SH-SY5Y (cell line): ENCODE measurements around the gene IGFBP4.

Source experiments
- GATA2 ChIP-seq: IDR thresholded peaks from 2 replicates; pipeline ENCODE4 v1.6.1; 2011; ENCODE audit warnings: mild to moderate bottlenecking, low read depth, low read length
- GATA3 ChIP-seq: IDR thresholded peaks from 2 replicates; pipeline ENCODE4 v1.6.1; 2011; ENCODE audit warnings: low read depth, mild to moderate bottlenecking, low read length, moderate library complexity

DNA sequence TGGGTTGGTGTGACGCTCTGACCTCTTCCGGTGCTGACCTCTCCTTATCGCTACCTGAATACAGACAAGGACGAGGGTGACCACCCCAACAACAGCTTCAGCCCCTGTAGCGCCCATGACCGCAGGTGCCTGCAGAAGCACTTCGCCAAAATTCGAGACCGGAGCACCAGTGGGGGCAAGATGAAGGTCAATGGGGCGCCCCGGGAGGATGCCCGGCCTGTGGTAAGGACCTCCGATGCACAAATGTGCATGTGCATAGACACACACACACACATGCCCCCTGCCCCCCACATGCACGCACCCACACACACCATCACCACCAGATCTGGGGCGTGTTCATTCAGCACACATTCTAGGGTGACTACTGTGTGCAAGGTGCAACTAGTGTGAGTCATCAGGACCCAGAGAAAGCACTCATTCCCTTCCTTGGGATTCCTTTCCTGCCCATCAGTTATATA is 9.7 kb downstream of the IGFBP4 start:
- no peak for TF ChIP-seq GATA3
- no peak for TF ChIP-seq GATA2
